Ishikawa (cell line): ENCODE measurements around the gene TMCC3.

Source experiments
- EP300 ChIP-seq: IDR thresholded peaks from 2 replicates; pipeline ENCODE4 v1.6.1; 2012; ENCODE audit warnings: borderline replicate concordance
- MAX ChIP-seq: IDR thresholded peaks from 2 replicates; pipeline ENCODE4 v1.6.1; 2012
- RAD21 ChIP-seq: IDR thresholded peaks from 2 replicates; pipeline ENCODE4 v1.6.1; 2012; ENCODE audit warnings: low read depth
- YY1 ChIP-seq: IDR thresholded peaks from 2 replicates; pipeline ENCODE4 v1.6.1; 2012; ENCODE audit warnings: low read depth

GRCh38 chr12:94641283-94641682 is 9.1 kb downstream of the TMCC3 start:
- TF ChIP-seq RAD21 (no peak), MAX (no peak), YY1 (no peak), EP300 (no peak)
